Measurements from ENCODE around the gene PPM1J. TPM values are rescaled to one million over a fixed set of nuclear protein-coding genes. Genes with fewer than 3 reads are reported as not detected.

Gene PPM1J
- total RNA-seq, 1 donor from 2014 or later = 5.2 TPM

DNA sequence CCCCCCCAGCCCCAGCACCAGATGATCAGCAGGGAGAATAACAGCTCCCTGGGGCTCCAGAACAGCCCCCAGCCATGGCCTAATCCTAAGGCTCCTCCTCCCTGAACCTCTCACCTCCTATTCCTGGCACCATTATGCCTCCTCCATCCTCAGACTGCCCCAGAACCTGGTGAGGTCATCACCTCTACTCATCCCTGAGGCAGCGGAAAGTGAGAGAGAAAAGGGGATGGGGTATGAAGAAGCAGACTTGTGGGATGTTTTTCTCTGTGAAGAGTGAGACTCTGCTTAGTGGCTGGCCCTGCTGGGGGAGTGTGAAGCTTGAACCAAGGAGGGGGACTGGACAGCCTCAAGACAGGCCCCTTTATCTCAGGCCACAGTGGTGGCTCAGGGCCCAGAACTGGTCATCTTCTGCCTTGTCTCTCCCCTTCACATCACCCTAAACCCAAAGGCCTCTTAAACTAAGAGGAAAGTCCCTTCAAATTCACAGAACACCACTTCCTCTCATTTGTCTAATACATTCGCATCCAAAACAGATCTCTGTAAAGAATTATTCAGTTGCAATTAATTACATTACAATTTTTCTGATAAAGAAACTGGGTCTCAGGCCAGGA is 2.2 kb upstream of the PPM1J start:
- FAIRE-seq = no peak

DNA sequence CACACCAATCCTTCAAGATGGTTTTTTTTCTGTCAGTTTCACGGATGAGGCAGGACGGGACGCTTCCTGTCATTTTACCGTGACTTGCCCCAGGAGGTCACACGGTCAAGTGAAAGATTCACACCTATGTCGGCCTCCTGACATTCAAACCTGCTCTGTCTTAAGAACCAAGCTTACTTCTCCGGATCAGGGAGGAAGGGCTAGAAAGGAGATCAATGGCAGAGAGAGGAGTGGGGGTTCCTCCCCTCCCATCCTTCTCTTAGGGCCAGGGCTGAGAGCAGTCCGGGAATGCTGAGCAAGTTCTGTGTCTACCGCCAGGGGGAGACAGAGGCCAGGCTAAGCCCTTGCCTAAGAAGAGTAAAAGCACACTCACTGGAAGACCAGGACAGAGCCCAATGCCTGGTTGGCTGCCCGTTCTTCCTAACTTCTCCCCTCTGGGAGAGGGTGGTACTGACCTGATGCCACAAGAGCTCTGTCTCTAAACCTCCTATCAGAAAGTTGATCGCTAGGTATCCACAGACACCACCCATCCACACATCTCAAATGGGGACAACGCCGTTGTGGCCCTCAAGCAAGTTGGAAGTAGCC is 1.1 kb upstream of the PPM1J start:
- peaks cover 26% of the 10 kb centered on the region for H3K4me1 ChIP-seq (ENCODE audit: insufficient read depth, low read length)
- H3K79me2 ChIP-seq (ENCODE audit: insufficient read depth, low read length) = no peaks in the 10 kb centered on the region
- peaks cover 11% of the 10 kb centered on the region for H3K4me1 Mint-ChIP-seq (ENCODE audit: low read depth, unreplicated experiment)
- H3K9me3 Mint-ChIP-seq (ENCODE audit: unreplicated experiment) = no peaks in the 10 kb centered on the region
- peaks cover 5% of the 10 kb centered on the region for H3K27me3 ChIP-seq (ENCODE audit: insufficient read depth, low read length)
- FAIRE-seq (no peak), DNase-seq (ENCODE audit: low read depth) (peak; percentile 67)
- no peaks in the 10 kb centered on the region for H3K36me3 ChIP-seq (ENCODE audit: insufficient read depth, low read length)
- H3K27me3 Mint-ChIP-seq (ENCODE audit: low read depth, unreplicated experiment) = peaks cover 21% of the 10 kb centered on the region
- H3K36me3 Mint-ChIP-seq (ENCODE audit: low read depth, unreplicated experiment) = peaks cover 5% of the 10 kb centered on the region
- no peaks in the 10 kb centered on the region for H4K20me1 ChIP-seq (ENCODE audit: insufficient read depth, low read length)
- H3K4me3 Mint-ChIP-seq (ENCODE audit: unreplicated experiment) = peak overlapping the region; percentile 86
- peak overlapping the region; percentile 90 for H3K4me2 ChIP-seq (ENCODE audit: low read length)
- H3K4me3 ChIP-seq (ENCODE audit: insufficient read depth, low read depth, low read length) = peak overlapping the region; percentile 59
- no peaks in the 10 kb centered on the region for H3K9me3 ChIP-seq (ENCODE audit: insufficient read depth, low read depth, low read length)
- TF ChIP-seq, protein P1, sequence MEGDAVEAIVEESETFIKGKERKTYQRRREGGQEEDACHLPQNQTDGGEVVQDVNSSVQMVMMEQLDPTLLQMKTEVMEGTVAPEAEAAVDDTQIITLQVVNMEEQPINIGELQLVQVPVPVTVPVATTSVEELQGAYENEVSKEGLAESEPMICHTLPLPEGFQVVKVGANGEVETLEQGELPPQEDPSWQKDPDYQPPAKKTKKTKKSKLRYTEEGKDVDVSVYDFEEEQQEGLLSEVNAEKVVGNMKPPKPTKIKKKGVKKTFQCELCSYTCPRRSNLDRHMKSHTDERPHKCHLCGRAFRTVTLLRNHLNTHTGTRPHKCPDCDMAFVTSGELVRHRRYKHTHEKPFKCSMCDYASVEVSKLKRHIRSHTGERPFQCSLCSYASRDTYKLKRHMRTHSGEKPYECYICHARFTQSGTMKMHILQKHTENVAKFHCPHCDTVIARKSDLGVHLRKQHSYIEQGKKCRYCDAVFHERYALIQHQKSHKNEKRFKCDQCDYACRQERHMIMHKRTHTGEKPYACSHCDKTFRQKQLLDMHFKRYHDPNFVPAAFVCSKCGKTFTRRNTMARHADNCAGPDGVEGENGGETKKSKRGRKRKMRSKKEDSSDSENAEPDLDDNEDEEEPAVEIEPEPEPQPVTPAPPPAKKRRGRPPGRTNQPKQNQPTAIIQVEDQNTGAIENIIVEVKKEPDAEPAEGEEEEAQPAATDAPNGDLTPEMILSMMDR (IDR thresholded peaks at IDR 0.05; ENCODE audit: insufficient read depth, low read depth, low read length) = peak; percentile 98
- TF ChIP-seq EZH2 (IDR thresholded peaks at IDR 0.05; ENCODE audit: insufficient read depth, low read length) = no peak
- peak overlapping the region; percentile 72 for H3K27ac Mint-ChIP-seq (ENCODE audit: unreplicated experiment)
- H3K27ac ChIP-seq (ENCODE audit: low read depth, low read length) = no peak overlapping the region
- peak overlapping the region; percentile 59 for H3K9ac ChIP-seq (ENCODE audit: low read length)
- H2AFZ ChIP-seq (ENCODE audit: low read depth, low read length) = peak overlapping the region; percentile 79

More for the DNA sequence above, 2.2 kb upstream of the PPM1J start:
- H3K27ac Mint-ChIP-seq (ENCODE audit: unreplicated experiment) = no peak overlapping the region
- H3K36me3 Mint-ChIP-seq (ENCODE audit: low read depth, unreplicated experiment) = peaks cover 2% of the 10 kb centered on the region
- Histone ChIP-seq H4K20me1 (ENCODE audit: insufficient read depth, low read length) (no peaks in the 10 kb centered on the region), H3K4me1 (ENCODE audit: insufficient read depth, low read length) (peaks cover 26% of the 10 kb centered on the region), H3K79me2 (ENCODE audit: insufficient read depth, low read length) (no peaks in the 10 kb centered on the region), H3K36me3 (ENCODE audit: insufficient read depth, low read length) (no peaks in the 10 kb centered on the region), H3K4me3 (ENCODE audit: insufficient read depth, low read depth, low read length) (no peak overlapping the region), H3K27ac (ENCODE audit: low read depth, low read length) (no peak overlapping the region), H3K9me3 (ENCODE audit: insufficient read depth, low read depth, low read length) (no peaks in the 10 kb centered on the region), H2AFZ (ENCODE audit: low read depth, low read length) (no peak overlapping the region), H3K9ac (ENCODE audit: low read length) (no peak overlapping the region), H3K4me2 (ENCODE audit: low read length) (no peak overlapping the region), H3K27me3 (ENCODE audit: insufficient read depth, low read length) (peaks cover 4% of the 10 kb centered on the region)
- H3K9me3 Mint-ChIP-seq (ENCODE audit: unreplicated experiment) = no peaks in the 10 kb centered on the region
- peaks cover 13% of the 10 kb centered on the region for H3K4me1 Mint-ChIP-seq (ENCODE audit: low read depth, unreplicated experiment)
- H3K27me3 Mint-ChIP-seq (ENCODE audit: low read depth, unreplicated experiment) = peaks cover 18% of the 10 kb centered on the region
- H3K4me3 Mint-ChIP-seq (ENCODE audit: unreplicated experiment) = peak overlapping the region; percentile 14
- no peak for DNase-seq (ENCODE audit: low read depth)
- TF ChIP-seq, protein P1 (IDR thresholded peaks at IDR 0.05; ENCODE audit: insufficient read depth, low read depth, low read length) = no peak
- TF ChIP-seq EZH2 (IDR thresholded peaks at IDR 0.05; ENCODE audit: insufficient read depth, low read length) = no peak
